GM12801 (cell line): ENCODE measurements around the gene TRHDE.

Source experiments
- TF ChIP-seq, protein P1 (sequence below): IDR thresholded peaks from one replicate; pipeline ENCODE4 v1.5.1; 2011; ENCODE audit warnings: control low read depth; ENCODE audit not compliant: insufficient read length; ENCODE audit errors: extremely low read depth

TRHDE gene

DNA sequence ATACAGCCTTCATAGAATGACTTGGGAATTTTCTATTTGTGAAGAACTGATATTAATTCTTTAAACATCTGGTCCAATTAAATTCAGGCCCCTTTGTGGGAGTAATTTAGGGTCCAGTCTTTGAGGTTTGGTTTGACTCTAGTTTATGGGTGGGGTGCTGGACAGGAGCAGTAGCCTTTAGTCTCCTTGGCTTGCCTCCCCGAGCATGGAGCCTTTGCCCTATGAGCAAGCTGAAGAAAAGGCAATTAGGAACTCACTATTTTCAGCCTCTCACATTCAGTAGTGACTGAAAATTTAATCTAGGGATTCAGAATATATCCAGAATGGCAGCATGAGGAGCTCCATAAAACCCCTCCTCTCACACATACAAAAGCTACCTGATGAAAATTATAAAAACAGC, 161.1 kb downstream of the TRHDE start:
- TF ChIP-seq, protein P1, sequence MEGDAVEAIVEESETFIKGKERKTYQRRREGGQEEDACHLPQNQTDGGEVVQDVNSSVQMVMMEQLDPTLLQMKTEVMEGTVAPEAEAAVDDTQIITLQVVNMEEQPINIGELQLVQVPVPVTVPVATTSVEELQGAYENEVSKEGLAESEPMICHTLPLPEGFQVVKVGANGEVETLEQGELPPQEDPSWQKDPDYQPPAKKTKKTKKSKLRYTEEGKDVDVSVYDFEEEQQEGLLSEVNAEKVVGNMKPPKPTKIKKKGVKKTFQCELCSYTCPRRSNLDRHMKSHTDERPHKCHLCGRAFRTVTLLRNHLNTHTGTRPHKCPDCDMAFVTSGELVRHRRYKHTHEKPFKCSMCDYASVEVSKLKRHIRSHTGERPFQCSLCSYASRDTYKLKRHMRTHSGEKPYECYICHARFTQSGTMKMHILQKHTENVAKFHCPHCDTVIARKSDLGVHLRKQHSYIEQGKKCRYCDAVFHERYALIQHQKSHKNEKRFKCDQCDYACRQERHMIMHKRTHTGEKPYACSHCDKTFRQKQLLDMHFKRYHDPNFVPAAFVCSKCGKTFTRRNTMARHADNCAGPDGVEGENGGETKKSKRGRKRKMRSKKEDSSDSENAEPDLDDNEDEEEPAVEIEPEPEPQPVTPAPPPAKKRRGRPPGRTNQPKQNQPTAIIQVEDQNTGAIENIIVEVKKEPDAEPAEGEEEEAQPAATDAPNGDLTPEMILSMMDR = no peak

DNA sequence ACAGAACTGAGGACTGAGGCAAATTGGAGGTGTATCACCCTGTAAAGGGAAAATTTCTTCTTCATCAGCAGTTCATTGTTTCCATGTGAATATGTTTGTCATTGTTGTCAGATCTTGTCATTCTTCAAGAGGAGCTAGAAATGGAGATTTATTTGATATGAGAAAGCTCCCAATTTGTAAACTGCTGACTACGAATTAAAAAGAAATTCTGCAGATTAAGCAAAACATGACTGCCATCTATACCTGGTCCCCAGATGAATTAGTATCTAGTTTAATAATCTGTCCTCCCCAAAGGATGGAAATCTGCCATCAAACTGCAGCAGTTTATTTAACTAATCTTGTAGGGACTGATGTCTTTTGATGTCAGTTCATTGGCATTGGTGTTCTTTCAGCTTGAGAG, 162.8 kb downstream of the TRHDE start:
- TF ChIP-seq, protein P1 = no peak

DNA sequence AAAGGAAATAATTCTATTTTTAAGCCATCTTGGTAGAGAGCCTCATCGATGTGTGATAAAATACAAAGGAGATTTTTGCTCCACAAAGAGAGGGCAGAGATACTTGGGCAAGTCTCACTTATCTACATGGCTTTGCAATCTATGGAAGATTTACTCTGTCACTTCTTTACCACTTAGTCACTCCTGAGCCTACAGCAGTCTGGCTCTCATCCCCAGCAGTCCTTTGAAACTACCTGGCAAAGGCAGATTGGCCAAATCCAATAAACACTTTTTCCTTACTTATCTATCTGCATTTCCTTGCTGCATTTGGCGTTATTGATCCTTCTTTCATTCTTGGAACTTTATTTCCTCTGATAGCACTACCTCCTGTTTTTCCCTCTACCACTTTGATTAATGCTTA, 170.0 kb downstream of the TRHDE start:
- TF ChIP-seq, protein P1 = no peak

DNA sequence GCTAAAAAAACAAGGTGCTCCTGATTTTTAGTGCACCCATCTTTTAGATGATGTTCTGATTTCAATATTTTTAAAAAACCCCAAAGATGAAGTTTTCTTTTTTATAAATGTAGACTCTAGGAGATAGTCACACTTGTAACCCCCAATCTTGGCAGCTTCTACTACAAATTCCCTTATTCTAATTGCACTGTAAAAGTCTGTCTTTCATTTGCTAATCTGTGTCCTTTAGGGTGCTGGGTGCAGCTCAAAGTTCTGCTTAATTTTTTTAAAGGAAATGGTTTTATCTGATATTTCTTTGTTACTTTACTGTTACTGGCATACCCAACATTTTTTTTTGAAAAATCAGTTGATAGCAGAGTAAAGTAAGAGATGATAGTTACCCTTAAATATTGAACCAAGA, 172.0 kb downstream of the TRHDE start:
- TF ChIP-seq, protein P1 = no peak

DNA sequence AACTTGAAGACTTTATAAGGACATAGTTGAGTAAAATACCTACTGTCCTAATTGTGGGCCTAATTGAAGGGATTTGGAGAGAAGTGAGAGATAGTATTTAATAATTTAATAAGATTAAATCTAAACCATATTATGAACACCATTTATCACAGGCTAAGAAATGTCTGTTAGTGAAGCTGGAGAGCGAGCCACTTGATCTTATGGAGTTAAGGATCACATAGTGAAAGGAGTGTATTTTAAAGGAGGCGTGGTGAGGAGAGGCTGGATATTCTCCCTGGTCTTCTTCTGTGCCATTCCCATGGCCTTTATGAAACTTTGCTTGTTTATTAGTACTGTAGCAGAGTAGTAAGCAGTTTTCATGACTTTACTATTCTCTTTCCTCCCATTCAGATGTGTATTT, 172.4 kb downstream of the TRHDE start:
- TF ChIP-seq, protein P1 = no peak

- TF ChIP-seq, protein P1 = no peak
Observed at GRCh38 chr12:72448089-72448488, 175.9 kb downstream of the TRHDE start.

- TF ChIP-seq, protein P1 = no peak
Observed at GRCh38 chr12:72448805-72449204, 176.6 kb downstream of the TRHDE start.

GRCh38 chr12:72453066-72453465, 180.9 kb downstream of the TRHDE start:
- TF ChIP-seq, protein P1 = no peak
